ENCODE data around the gene CFAP46.

CFAP46 gene

GRCh38 chr10:132916421-132916841 is 25.9 kb downstream of the CFAP46 start:
- Histone ChIP-seq H3K9me3 (no peaks in the 10 kb centered on the region), H3K4me2 (peak overlapping the region; percentile 93), H3K27ac (no peak overlapping the region), H4K20me1 (peaks cover 27% of the 10 kb centered on the region), H3K27me3 (peaks cover 34% of the 10 kb centered on the region), H3K9ac (no peak overlapping the region), H3K36me3 (no peaks in the 10 kb centered on the region), H3K4me1 (peaks cover 55% of the 10 kb centered on the region), H3K4me3 (no peak overlapping the region)
- no peak for TF ChIP-seq Cebpa-rat (IDR thresholded peaks at IDR 0.05)

GRCh38 chr10:132915411-132915810 is 27.0 kb downstream of the CFAP46 start:
- H3K27ac ChIP-seq: peak overlapping the region; percentile 49; the same call in 1 of the 2 replicates
- H3K9ac ChIP-seq: no peak overlapping the region
- H3K4me1 ChIP-seq: peaks cover 65% of the 10 kb centered on the region
- peaks cover 43% of the 10 kb centered on the region for H3K27me3 ChIP-seq
- peak overlapping the region; percentile 93 for H3K4me2 ChIP-seq
- H4K20me1 ChIP-seq: peaks cover 27% of the 10 kb centered on the region
- TF ChIP-seq Cebpa-rat (IDR thresholded peaks at IDR 0.05): no peak
- H3K4me3 ChIP-seq: no peak overlapping the region
- no peaks in the 10 kb centered on the region for H3K9me3 ChIP-seq
- H3K36me3 ChIP-seq: no peaks in the 10 kb centered on the region

- Histone ChIP-seq H3K9ac (no peak overlapping the region; the same call in 1 of the 2 replicates), H3K27me3 (peaks cover 43% of the 10 kb centered on the region), H3K9me3 (no peaks in the 10 kb centered on the region), H3K27ac (peak overlapping the region; percentile 49; the same call in 1 of the 2 replicates), H3K4me3 (no peak overlapping the region), H3K4me2 (peak overlapping the region; percentile 93), H3K4me1 (peaks cover 72% of the 10 kb centered on the region), H3K36me3 (no peaks in the 10 kb centered on the region), H4K20me1 (peaks cover 27% of the 10 kb centered on the region)
- TF ChIP-seq Cebpa-rat (IDR thresholded peaks at IDR 0.05): no peak
Measured at GRCh38 chr10:132914732-132915131, 27.6 kb downstream of the CFAP46 start.

- H3K4me1 ChIP-seq: peaks cover 82% of the 10 kb centered on the region
- H3K9ac ChIP-seq: no peak overlapping the region
- H3K9me3 ChIP-seq: no peaks in the 10 kb centered on the region
- TF ChIP-seq Cebpa-rat (IDR thresholded peaks at IDR 0.05): no peak
- H3K36me3 ChIP-seq: no peaks in the 10 kb centered on the region
- H3K4me3 ChIP-seq: no peak overlapping the region
- peaks cover 37% of the 10 kb centered on the region for H3K27me3 ChIP-seq
- H3K27ac ChIP-seq: no peak overlapping the region
- H4K20me1 ChIP-seq: peaks cover 24% of the 10 kb centered on the region
- peak overlapping the region; percentile 82 for H3K4me2 ChIP-seq
Measured at GRCh38 chr10:132913559-132914115, 28.7 kb downstream of the CFAP46 start.

- Histone ChIP-seq H3K4me2 (peak overlapping the region; percentile 82), H3K4me3 (no peak overlapping the region), H4K20me1 (peaks cover 21% of the 10 kb centered on the region), H3K9me3 (no peaks in the 10 kb centered on the region), H3K36me3 (no peaks in the 10 kb centered on the region), H3K4me1 (peaks cover 89% of the 10 kb centered on the region), H3K27ac (no peak overlapping the region), H3K9ac (no peak overlapping the region), H3K27me3 (peaks cover 36% of the 10 kb centered on the region)
- no peak for TF ChIP-seq Cebpa-rat (IDR thresholded peaks at IDR 0.05)
Measured at GRCh38 chr10:132912713-132913558, 29.4 kb downstream of the CFAP46 start.

GRCh38 chr10:132912225-132912712 is 30.1 kb downstream of the CFAP46 start:
- TF ChIP-seq Cebpa-rat (IDR thresholded peaks at IDR 0.05): no peak

GRCh38 chr10:132911786-132912097 is 30.6 kb downstream of the CFAP46 start:
- peak overlapping the region; percentile 56; the same call in 1 of the 2 replicates for H3K27ac ChIP-seq
- H3K27me3 ChIP-seq: peaks cover 27% of the 10 kb centered on the region
- H3K4me3 ChIP-seq: no peak overlapping the region
- H3K36me3 ChIP-seq: no peaks in the 10 kb centered on the region
- TF ChIP-seq Cebpa-rat (IDR thresholded peaks at IDR 0.05): no peak
- no peaks in the 10 kb centered on the region for H3K9me3 ChIP-seq
- peak overlapping the region; percentile 24; the same call in 1 of the 2 replicates for H3K9ac ChIP-seq
- H3K4me2 ChIP-seq: peak overlapping the region; percentile 82
- peaks cover 20% of the 10 kb centered on the region for H4K20me1 ChIP-seq
- H3K4me1 ChIP-seq: peaks cover 93% of the 10 kb centered on the region

More at GRCh38 chr10:132912225-132912712, 30.1 kb downstream of the CFAP46 start:
- H3K27me3 ChIP-seq: peaks cover 33% of the 10 kb centered on the region
- H3K4me1 ChIP-seq: peaks cover 96% of the 10 kb centered on the region
- no peak overlapping the region for H3K4me3 ChIP-seq
- H3K27ac ChIP-seq: no peak overlapping the region
- H3K9me3 ChIP-seq: no peaks in the 10 kb centered on the region
- no peaks in the 10 kb centered on the region for H3K36me3 ChIP-seq
- H4K20me1 ChIP-seq: peaks cover 21% of the 10 kb centered on the region
- H3K4me2 ChIP-seq: peak overlapping the region; percentile 82
- no peak overlapping the region for H3K9ac ChIP-seq

- TF ChIP-seq Cebpa-rat (IDR thresholded peaks at IDR 0.05): no peak
- Histone ChIP-seq H4K20me1 (peaks cover 14% of the 10 kb centered on the region), H3K9ac (peak overlapping the region; percentile 24; the same call in 1 of the 2 replicates), H3K4me2 (peak overlapping the region; percentile 82), H3K4me3 (0 out of 2 replicates have a peak overlapping the region, but pooled peaks have one; percentile 0), H3K27me3 (peaks cover 21% of the 10 kb centered on the region), H3K4me1 (peaks cover 87% of the 10 kb centered on the region), H3K36me3 (no peaks in the 10 kb centered on the region), H3K9me3 (no peaks in the 10 kb centered on the region), H3K27ac (peak overlapping the region; percentile 63; the same call in 1 of the 2 replicates)
Measured at GRCh38 chr10:132910901-132911785, 31.2 kb downstream of the CFAP46 start.

- peak overlapping the region; percentile 63; the same call in 1 of the 2 replicates for H3K27ac ChIP-seq
- peak overlapping the region; percentile 82 for H3K4me2 ChIP-seq
- no peaks in the 10 kb centered on the region for H3K36me3 ChIP-seq
- no peaks in the 10 kb centered on the region for H3K9me3 ChIP-seq
- TF ChIP-seq Cebpa-rat (IDR thresholded peaks at IDR 0.05): no peak
- peaks cover 20% of the 10 kb centered on the region for H3K27me3 ChIP-seq
- peaks cover 7% of the 10 kb centered on the region for H4K20me1 ChIP-seq
- no peak overlapping the region for H3K9ac ChIP-seq
- H3K4me3 ChIP-seq: 0 out of 2 replicates have a peak overlapping the region, but pooled peaks have one; percentile 0
- peaks cover 79% of the 10 kb centered on the region for H3K4me1 ChIP-seq
Measured at GRCh38 chr10:132910186-132910880, 32.0 kb downstream of the CFAP46 start.
